ENCODE results near the gene TM4SF1.

GRCh38 chr3:149407898-149408297 is 30.4 kb upstream of the TM4SF1 start:
- no peak for TF ChIP-seq POLR2AphosphoS5 (IDR thresholded peaks at IDR 0.05)
- TF ChIP-seq CTCF (IDR thresholded peaks at IDR 0.05), result no peak
- no peak for TF ChIP-seq POLR2A (IDR thresholded peaks at IDR 0.05)

Measured in suprapubic skin (tissue), 4 donors.